GM19099 (cell line): ENCODE results near the gene FADS6.

Experiments used
- POLR2A ChIP-seq: IDR thresholded peaks from 3 replicates; pipeline ENCODE4 v1.6.1; 2011; ENCODE audit warnings: low read depth; ENCODE audit not compliant: insufficient read length; ENCODE audit errors: extremely low read depth

FADS6 gene

GRCh38 chr17:74903671-74904070, 10.2 kb upstream of the FADS6 start:
- no peak for TF ChIP-seq POLR2A

GRCh38 chr17:74903034-74903433, 9.6 kb upstream of the FADS6 start:
- no peak for TF ChIP-seq POLR2A

- no peak for TF ChIP-seq POLR2A
These were observed 8.1 kb upstream of the FADS6 start for GRCh38 chr17:74901353-74902135.

- TF ChIP-seq POLR2A = no peak
These were observed 6.8 kb upstream of the FADS6 start for GRCh38 chr17:74900208-74900607.

DNA sequence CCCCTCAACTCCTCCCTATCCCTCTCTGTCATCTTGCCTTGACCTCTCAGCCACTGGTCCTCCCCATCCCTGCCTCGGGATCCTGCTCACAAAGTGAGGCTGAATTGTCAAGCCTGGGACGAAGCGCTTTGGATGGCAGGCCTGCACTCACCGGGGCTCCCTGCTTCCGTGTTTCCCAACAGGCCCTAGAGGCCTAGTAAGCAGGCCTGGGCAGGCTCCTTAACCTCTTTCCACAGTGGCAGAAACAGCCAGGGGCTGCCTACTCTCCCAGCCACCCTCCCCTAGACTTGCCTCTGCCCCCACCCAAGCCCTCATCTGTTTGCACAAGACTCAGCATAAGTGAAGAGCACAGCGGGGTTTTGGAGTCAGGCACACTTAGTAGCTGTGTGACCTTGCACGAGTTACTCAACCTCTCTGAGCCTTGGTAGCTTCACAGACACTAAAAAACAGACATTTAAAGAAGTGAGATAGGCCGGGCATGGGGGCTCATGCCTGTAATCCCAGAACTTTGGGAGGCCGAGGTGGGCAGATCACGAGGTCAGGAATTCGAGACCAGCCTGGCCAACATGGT, 5.0 kb upstream of the FADS6 start:
- no peak for TF ChIP-seq POLR2A

DNA sequence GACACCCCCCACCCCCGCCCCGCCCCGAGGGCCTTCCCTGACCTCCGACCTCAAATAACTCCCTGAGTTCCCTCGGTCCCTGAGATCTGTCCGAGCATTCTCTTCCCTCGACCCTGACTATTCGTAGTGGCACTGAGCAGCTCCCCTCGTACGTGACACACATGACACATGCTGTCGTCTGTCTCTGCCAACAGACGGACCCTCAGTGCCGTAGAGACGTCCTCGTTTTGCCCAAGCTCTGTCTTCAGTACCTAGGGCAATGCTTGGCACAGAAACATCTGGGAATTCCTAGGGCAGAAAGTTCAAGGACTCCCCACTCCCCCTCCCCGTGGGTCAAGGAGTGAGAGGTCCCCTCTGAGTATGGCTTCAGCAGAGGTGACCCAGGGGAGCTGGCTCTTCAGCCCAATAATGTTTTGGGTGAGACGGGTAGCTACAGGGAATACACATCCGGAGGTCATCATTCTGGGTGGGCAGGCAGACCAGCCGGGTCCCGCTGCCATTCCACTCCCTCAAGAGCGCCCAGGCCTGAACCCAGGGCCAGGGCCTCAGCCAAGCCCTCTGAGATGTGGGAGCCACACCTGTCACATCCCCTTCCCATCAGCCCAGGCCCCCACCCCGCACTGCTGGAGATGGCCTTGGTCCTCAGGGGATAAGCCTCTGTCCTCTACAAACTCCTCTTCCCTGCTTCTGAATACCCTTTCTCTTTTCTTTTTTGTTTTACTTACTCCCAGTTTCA, 671 bp upstream of the FADS6 start:
- no peak for TF ChIP-seq POLR2A

GRCh38 chr17:74892013-74892841, 1.2 kb downstream of the FADS6 start:
- TF ChIP-seq POLR2A = no peak

DNA sequence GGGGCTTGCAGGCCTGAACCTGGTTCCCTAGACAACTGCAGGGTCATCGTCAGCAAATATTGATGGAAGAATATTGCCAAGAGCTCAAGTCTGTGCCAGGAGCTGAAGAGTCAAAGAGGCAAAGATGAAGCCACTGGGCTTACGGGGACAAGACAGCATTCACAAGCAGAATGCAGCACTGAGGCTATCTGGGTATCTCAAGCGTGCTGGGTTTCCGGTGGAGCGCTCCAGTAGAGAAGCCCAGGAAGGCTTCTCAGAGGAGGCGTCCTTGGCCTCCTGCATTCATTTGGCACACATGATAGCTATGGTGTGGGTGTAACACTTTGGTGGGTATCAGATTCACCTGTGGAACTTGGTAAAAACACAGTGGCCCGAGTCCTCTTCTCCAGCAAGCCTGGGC, 2.9 kb downstream of the FADS6 start:
- no peak for TF ChIP-seq POLR2A

GRCh38 chr17:74888469-74888868, 5.0 kb downstream of the FADS6 start:
- no peak for TF ChIP-seq POLR2A

- no peak for TF ChIP-seq POLR2A
These were observed 10.1 kb downstream of the FADS6 start for GRCh38 chr17:74883241-74883745.

DNA sequence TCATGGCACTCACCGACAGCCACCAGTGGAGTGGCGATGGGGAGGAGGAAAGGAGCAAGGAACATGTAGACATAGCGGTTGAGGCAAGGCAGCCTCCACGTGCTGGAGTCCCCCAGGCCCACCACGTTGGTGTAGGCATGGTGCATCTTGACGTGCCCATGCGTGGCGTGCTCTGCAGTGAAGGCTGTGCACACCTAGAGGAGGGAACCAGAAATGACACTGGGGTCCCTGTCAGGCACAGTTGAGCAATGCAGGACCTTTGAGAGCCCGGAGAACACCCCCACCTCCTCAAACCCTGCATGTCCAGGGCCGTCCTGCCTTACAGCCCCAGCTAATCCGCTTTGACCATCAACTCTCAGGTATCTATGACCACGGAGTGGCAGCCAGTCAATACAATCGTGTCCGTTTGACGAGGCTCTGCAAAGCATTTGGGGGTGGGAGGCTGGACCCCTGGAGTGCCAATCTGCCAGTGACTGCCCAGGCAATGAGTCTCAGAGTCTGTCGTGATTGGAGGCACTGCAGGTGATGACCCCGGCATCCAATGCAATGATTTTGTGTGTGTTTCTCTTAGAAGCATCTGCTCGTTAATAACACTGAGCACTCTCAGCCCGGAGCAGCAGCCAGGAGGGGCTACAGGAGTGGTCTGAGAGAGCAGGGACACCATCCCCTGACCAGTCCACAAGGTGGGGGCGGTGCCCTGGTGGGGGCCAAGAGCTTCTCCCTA, 10.8 kb downstream of the FADS6 start:
- TF ChIP-seq POLR2A = no peak

DNA sequence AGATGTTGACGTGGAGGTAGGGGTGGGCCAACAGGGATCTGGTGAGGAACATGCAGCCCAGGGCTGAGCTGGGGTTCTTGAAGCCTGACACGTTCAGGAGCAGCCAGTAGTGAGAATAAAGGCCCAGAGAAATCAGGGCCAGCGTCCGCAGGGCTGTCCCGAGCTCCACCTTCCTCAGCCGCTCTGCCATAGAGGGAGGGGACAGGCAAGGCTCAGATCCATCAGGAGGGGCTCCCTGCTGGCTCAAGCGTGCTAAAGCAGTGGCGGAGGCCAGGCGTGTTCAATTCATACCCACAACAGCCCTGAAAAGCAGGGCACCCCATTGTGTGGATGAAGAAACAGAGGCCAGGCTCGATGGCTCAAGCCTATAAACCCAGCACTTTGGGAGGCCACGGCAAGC, 12.4 kb downstream of the FADS6 start:
- no peak for TF ChIP-seq POLR2A

GRCh38 chr17:74879308-74879707, 14.1 kb downstream of the FADS6 start:
- no peak for TF ChIP-seq POLR2A

- TF ChIP-seq POLR2A = no peak
These were observed 14.8 kb downstream of the FADS6 start for GRCh38 chr17:74878658-74879057.

DNA sequence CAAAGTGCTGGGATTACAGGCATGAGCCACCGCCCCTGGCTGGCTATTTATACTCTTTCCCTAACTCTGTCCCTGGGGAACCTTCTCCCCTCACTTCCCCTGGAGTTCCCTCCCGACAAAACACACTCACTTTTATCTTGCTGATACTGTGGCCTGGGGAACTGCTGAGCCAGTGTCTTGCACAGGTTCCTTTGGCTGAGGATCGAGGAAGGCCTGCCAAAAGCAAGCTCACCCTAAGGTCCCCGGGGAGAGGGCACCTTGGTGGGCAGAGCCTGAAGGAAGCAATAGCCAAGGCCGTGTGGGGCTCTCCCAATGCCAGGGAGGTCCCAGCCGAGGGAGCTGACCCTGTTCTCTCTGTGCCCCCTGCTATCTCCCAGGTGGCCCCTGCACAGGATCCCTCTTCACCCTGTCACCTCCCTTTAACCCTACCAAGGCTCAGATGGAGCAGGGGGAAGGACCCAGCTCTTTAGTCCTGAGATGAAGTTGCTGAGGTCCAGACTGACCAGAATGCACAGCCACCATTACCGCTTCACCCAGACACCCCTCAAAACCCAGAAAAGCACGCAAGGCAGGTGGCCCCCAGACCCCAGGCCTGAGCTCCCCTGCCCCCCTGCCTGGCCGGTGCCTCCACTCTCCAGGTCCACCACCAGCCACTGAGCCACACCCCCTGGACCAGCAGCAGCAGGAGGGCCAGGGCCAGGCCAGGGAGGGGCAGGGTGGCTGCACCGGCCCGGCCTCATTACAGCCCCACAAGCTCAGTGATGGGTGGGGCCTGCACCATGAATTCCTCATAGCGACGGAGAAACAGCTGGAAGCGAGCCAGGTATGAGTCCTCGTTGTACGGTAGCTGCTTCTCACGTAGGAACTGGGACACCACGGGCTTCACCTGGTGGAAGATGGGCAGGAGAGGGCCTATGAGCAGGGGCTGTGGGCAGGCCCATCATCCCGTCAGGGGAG, 15.6 kb downstream of the FADS6 start:
- TF ChIP-seq POLR2A = no peak
